ENCODE results near the gene IP6K3. TPM values are rescaled to one million over a fixed set of nuclear protein-coding genes. Genes with fewer than 3 reads are reported as not detected.
A peak's percentile ranks its signal among the peaks of the same experiment; 100 is the strongest.

Gene IP6K3
- total and polyA plus RNA-seq, 2 experiments from 2014 or later, result 0.14 to 0.16 TPM

GRCh38 chr6:33792981-33793380, 46.3 kb upstream of the IP6K3 start (continued):
- TF ChIP-seq EZH2 (IDR thresholded peaks at IDR 0.05; ENCODE audit: low read depth, unreplicated experiment), result no peak
- no peak for TF ChIP-seq JUNB (IDR thresholded peaks at IDR 0.05; ENCODE audit: unreplicated experiment)
- no peak for TF ChIP-seq REST (IDR thresholded peaks at IDR 0.05; ENCODE audit: unreplicated experiment)

- no peak overlapping the region for H3K4me2 ChIP-seq
- H3K4me1 ChIP-seq (ENCODE audit: insufficient read depth), result peaks cover 60% of the 10 kb centered on the region
- H3K27ac ChIP-seq (ENCODE audit: low read depth), result no peak overlapping the region
- peaks cover 4% of the 10 kb centered on the region; the same call in 1 of the 2 replicates for H3K9me2 ChIP-seq (ENCODE audit: insufficient read depth)
- no peak for TF ChIP-seq EZH2phosphoT487 (IDR thresholded peaks at IDR 0.05; ENCODE audit: unreplicated experiment)
- H3F3A ChIP-seq (replicated peaks; ENCODE audit: low read depth), result peaks cover 21% of the 10 kb centered on the region; the same call in 1 of the 2 replicates
- H3K27me3 ChIP-seq (ENCODE audit: insufficient read depth), result no peaks in the 10 kb centered on the region; the same call in 1 of the 2 replicates
- peaks cover 18% of the 10 kb centered on the region for H3K79me2 ChIP-seq (replicated peaks; ENCODE audit: insufficient read depth)
- peak overlapping the region; percentile 12; the same call in 1 of the 2 replicates for H3K27ac Mint-ChIP-seq
- no peak overlapping the region; the same call in 2 of the 3 replicates for H3K4me3 Mint-ChIP-seq
- H3K4me3 ChIP-seq, result no peak overlapping the region
- H3K9me3 Mint-ChIP-seq, result no peaks in the 10 kb centered on the region
- H4K20me1 ChIP-seq (replicated peaks; ENCODE audit: insufficient read depth), result no peaks in the 10 kb centered on the region
- no peak overlapping the region for H2AFZ ChIP-seq
- H3K4me1 Mint-ChIP-seq, result peaks cover 75% of the 10 kb centered on the region
- H3K27me3 Mint-ChIP-seq (ENCODE audit: insufficient read depth, low read depth, poor library complexity), result peaks cover 10% of the 10 kb centered on the region
- no peak for DNase-seq (ENCODE audit: low spot score)
- H3K36me3 ChIP-seq (ENCODE audit: insufficient read depth), result no peaks in the 10 kb centered on the region
- H3K36me3 Mint-ChIP-seq (ENCODE audit: low read depth), result peaks cover 4% of the 10 kb centered on the region; the same call in 2 of the 3 replicates
- no peak for ATAC-seq
Measured at GRCh38 chr6:33791620-33792019, 44.9 kb upstream of the IP6K3 start.

DNA sequence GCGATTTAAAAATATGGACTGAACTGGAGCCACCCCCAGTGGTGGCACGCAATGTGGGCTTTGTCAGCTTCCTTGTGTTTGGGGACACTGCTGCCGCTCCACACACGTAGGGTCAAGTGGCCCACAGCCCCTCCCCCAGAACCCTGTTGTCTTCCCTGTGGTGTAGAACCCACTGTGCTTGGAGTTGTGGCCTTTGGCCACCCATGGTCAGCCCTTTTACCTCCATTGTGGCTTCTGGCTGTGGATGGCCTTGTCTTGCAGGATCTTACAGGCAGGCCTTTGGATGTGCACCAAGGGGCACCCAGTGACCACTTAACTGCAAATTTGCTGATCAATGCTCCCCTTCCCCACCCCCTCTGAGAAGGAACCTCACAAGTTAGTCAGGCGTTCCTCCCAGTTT, 44.2 kb upstream of the IP6K3 start:
- H3F3A ChIP-seq (replicated peaks; ENCODE audit: low read depth), result peaks cover 21% of the 10 kb centered on the region; the same call in 1 of the 2 replicates
- no peaks in the 10 kb centered on the region for H4K20me1 ChIP-seq (replicated peaks; ENCODE audit: insufficient read depth)
- Mint-ChIP-seq H3K4me1 (peaks cover 82% of the 10 kb centered on the region), H3K27me3 (ENCODE audit: insufficient read depth, low read depth, poor library complexity) (peaks cover 10% of the 10 kb centered on the region), H3K9me3 (no peaks in the 10 kb centered on the region), H3K36me3 (ENCODE audit: low read depth) (peaks cover 8% of the 10 kb centered on the region; the same call in 2 of the 3 replicates), H3K4me3 (peak overlapping the region; percentile 5; the same call in 2 of the 3 replicates), H3K27ac (peak overlapping the region; percentile 95)
- H3K4me3 ChIP-seq, result no peak overlapping the region
- no peak overlapping the region for H2AFZ ChIP-seq
- no peaks in the 10 kb centered on the region; the same call in 1 of the 2 replicates for H3K27me3 ChIP-seq (ENCODE audit: insufficient read depth)
- peaks cover 25% of the 10 kb centered on the region for H3K79me2 ChIP-seq (replicated peaks; ENCODE audit: insufficient read depth)
- no peak overlapping the region for H3K4me2 ChIP-seq
- H3K36me3 ChIP-seq (ENCODE audit: insufficient read depth), result no peaks in the 10 kb centered on the region
- no peak for DNase-seq (ENCODE audit: low spot score)
- H3K9me2 ChIP-seq (ENCODE audit: insufficient read depth), result peaks cover 4% of the 10 kb centered on the region; the same call in 1 of the 2 replicates
- ATAC-seq, result peak; percentile 7
- no peak overlapping the region for H3K27ac ChIP-seq (ENCODE audit: low read depth)
- H3K4me1 ChIP-seq (ENCODE audit: insufficient read depth), result peaks cover 67% of the 10 kb centered on the region
- no peak for TF ChIP-seq POLR2AphosphoS5 (IDR thresholded peaks at IDR 0.05; ENCODE audit: low read depth)
- no peak for TF ChIP-seq STAT1 (IDR thresholded peaks at IDR 0.05; ENCODE audit: unreplicated experiment)
- no peak for TF ChIP-seq EZH2phosphoT487 (IDR thresholded peaks at IDR 0.05; ENCODE audit: unreplicated experiment)
- no peak for TF ChIP-seq ZNF114 (CRISPR knock-in tag; IDR thresholded peaks at IDR 0.05)
- TF ChIP-seq ZNF331 (CRISPR knock-in tag; IDR thresholded peaks at IDR 0.05; ENCODE audit: low read depth), result no peak
- TF ChIP-seq CREB1 (CRISPR knock-in tag; IDR thresholded peaks at IDR 0.05; ENCODE audit: low read depth), result no peak
- no peak for TF ChIP-seq JUNB (IDR thresholded peaks at IDR 0.05; ENCODE audit: unreplicated experiment)
- TF ChIP-seq NANOG (IDR thresholded peaks at IDR 0.05; ENCODE audit: borderline replicate concordance), result no peak
- TF ChIP-seq CTCF (conservative IDR thresholded peaks at IDR 0.05; ENCODE audit: low read depth in 2 of 2), result no peak

All from GM23338 (cell line).